ENCODE measurements around the gene PANK3. TPM values are rescaled to one million over a fixed set of nuclear protein-coding genes. Genes with fewer than 3 reads are reported as not detected.

Gene PANK3
- 12.4 TPM for total RNA-seq

DNA sequence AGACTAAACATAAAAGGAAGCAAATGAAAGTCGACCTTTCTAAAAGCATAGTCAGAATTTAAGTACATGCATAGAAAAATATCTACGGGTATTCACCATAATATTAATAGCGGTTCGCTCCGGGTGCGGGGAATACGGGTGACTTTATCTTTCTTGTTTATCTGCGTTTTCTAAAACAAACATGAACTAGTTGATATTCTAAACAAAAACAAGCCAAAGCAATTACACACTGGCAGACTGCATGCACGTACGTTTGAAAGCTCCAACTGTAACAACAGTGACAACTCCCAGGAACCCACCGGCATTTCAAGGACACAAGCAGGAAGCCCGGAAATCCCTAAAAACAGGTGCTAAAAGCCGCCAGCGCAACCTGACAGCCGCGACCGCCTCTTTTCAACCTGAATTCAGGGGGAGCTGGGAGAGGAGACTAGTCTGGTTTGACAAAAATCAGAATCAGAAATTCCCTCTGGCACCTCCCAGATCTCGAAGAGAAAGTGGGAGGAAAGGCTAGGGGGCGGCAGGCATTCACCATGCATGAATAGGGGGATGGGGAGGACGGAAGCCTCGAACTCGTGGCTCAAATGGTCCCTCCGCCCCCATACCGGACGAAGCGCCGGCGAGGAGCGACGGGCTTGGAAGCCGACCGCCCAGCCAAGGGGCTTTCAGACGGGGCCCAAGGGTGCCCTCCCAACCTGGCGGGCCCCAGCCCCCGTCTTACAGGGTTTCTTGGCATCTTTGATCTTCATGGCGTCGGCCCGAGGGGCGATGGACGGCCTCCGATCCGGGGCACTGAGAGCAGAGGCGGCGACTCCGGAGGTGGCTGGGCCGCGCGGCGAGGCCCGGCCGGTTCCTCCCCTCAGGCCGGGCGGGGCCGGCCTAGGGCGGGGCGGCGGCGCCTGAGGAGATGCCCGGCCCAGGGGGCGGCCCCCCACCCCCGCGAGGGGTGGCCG lies at the start of gene PANK3:
PANK3 (minus strand) TSS at position 831 of the 950 bp plus-strand sequence; CDS start at position 746, 85 bp downstream.
- DNase-seq (ENCODE audit: low read depth in 2 of 3, low spot score in 2 of 3) = peak in 1 of 3 donors; percentile 4

DNA sequence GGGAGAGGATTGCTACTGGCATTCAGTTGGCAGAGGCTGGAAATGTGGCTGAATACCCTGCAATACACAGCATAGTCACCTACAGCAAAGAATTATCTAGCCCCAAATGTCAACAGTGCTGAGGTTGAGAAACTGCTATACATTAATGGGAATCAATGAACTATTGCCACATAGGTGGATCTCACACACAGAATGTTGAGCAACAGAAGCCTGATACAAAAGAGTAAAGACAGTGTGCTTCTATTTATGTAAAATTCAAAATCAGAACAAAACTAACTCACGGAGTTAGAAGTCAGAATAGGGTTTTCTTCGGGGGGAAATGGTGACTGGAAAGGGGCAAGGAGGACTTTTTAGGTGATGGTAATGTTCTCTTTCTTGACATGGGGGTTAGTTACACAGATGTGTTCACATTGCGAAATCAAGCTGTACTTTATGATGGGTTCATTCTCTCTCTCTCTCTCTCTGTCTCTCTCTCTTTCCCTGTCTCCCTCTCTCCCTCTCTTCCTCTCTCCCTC lies 45.7 kb upstream of the PANK3 start:
- no peak for DNase-seq (ENCODE audit: low read depth in 2 of 3, low spot score in 2 of 3)

DNA sequence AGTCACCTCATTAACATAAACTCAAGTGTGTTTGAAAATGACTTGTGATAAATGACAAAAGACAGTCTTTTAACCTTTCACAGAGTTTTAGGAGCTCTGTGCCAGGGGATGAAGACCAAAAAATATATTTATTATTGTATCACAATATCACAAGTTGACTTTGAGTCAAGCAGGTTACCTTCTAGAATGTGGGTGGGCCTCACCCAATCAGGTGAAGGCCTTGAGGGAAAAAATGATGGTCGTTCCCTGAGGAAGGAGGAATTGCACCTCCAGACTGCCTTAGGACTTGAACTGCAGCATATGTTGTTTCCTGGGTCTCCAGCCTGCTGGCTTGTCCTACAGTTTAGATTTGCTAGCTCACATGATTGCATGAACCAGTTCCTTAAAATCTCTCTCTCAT lies 41.6 kb upstream of the PANK3 start:
- no peak for DNase-seq (ENCODE audit: low read depth in 2 of 3, low spot score in 2 of 3)

DNA sequence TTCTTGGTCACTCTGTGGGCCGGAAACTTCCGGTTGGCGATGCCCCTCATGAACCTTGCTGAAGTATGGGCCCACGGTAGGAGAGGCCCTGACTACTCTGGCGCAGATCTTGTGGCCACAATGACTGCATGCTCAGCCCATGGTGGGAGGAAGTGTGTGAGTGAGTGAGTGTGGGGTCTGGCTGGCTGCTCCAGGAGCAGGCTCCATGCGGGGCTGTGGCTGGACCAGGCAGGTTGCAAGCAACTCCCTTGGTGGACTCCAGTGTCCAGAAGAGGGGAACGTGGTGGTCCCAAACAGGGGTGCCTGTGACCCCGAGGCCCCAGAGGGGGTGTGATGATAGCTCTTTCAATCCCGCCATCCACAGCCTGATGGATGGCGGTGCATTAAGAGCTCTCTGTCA lies 35.5 kb upstream of the PANK3 start:
- DNase-seq (ENCODE audit: low read depth in 2 of 3, low spot score in 2 of 3) = no peak

DNA sequence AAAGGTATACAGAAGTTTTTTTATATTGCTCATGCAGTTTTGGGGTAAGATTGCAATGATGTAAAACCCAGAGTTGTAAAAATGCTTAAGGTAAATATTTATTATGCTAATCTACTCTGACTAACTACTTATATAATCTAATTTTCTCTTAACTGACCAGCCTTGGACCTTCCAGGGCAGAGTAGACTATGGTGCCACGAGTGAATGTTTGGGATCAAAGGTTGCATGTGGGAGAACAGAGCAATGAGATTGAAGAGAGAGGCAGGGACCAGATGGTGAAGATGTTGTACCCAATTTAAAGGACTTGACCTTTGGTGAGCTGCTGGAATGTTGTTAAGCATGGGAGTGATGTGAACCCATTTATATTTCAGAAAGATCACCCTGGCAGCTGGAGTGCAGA lies 34.8 kb upstream of the PANK3 start:
- no peak for DNase-seq (ENCODE audit: low read depth in 2 of 3, low spot score in 2 of 3)

DNA sequence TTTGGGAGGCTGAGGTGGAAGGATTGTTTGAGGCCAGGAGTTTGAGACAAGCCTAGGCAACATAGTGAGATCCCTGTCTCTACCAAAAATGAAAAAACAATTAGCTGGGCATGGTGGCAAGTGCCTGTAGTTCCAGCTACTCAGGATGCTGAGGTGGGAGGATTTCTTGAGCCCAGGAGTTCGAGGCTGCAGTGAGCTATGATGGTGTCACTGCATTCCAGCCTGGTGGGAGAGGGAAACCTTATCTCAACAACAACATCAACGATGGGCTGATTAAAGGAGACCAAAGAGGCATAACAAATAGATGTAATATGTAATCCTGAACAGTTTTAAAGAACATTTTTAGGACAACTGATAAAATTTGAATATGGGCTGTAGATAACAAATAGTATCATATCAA lies 34.2 kb upstream of the PANK3 start:
- DNase-seq (ENCODE audit: low read depth in 2 of 3, low spot score in 2 of 3) = no peak

DNA sequence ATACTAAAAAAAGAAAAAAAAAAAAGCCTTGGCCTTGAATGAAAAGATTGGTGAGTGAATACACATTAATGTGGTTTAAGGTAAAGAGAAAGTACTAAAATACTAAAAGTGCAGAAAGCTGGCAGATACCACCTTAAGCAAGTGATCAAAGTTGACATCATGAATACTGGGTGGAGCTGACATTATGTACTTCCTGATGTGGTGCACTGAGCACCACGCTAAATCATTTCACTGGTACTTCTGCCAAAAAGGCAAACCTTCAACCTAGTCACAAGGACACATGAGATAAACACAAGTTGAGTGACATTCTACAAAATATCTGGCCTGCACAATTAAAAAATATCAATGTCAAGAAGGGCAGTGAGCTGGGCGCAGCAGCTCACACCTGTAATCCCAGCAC lies 33.8 kb upstream of the PANK3 start:
- DNase-seq (ENCODE audit: low read depth in 2 of 3, low spot score in 2 of 3) = peak; percentile 9 to 64 (median 21)

DNA sequence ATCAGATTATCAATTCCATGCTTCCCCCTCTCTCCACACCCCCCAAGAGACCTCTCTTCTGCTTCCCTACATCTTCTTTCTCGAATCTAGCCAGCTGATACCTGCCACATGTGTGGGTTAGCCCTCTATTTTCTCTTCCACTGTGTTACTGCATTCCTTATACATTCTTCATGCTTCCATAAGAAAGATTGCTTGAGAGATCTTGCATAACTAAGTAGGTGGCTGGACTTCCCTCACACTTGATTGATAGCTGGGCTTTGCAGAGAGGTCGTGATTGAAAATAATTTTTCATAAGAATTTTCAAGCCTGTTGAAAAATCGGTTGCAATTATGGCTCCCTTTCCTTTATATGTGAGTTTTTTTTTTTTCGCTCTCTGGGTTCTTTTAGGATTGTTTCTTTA lies 33.0 kb upstream of the PANK3 start:
- no peak for DNase-seq (ENCODE audit: low read depth in 2 of 3, low spot score in 2 of 3)

DNA sequence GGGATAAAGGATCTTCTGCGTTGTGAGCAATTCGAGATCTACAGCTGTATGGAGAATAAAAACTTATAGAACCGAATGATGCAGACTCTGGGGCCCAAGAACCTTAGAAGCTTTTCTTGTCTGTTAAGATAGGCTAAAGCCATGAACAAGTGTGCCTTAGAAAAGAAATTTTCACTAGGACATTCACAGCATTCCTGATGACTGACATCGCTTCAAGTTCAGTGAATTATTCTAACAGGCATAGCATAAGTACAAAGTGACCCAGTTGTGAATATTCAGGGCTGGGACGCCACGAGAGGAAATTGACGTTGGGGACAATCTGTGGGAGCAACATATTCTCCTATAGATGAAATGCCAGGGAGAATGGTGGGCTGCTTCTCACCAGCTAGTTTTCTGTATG lies 32.0 kb upstream of the PANK3 start:
- DNase-seq (ENCODE audit: low read depth in 2 of 3, low spot score in 2 of 3) = no peak

DNA sequence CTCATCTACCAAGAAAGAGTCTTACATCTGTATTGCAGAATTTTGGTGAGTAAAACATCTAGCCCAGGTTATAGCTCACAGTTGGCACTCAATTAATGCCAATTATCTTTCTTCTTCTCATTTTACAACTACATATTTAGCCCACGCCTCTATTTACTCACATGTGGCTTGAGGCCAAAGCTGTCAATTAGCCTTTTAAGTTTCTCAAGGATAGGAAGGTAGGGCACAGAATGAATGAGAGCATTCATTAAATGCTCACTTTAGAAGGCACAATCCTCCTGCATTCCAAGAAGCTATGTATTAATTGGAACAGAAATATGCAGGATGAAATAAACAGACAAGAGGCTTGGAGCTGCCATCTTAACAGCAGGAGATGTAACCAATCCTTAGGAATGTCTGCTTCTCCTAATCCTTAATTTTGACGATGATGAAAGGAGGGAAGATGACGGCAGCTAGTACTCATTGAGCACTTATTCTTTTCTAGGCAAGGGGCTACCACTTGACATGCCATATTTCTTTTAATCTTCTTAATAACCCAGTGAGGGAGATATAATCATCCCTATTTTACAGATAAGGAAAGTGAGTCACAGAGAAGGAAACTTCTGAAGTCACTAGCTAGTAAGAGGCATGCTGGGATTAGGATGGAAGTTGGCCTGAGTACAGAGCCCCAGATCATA lies 30.8 kb upstream of the PANK3 start:
- DNase-seq (ENCODE audit: low read depth in 2 of 3, low spot score in 2 of 3) = no peak

DNA sequence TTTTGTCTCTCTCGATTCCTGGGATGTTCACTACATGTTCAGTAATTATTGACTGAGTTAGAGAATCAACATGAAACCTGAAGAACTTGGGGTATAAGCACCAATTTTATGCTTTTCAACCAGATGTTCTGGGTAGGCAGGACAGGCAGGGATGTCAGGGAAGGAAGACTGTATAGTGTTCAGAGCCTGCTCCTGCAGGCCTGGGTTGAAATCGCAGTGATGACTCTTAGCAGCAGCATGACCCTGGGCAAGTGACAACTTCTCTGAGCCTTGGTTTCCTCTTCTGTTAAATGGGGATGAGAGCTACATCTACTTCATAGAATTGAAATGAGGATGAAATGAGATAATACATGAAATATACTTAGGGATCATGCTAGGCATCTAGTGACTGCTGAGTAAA lies 29.7 kb upstream of the PANK3 start:
- no peak for DNase-seq (ENCODE audit: low read depth in 2 of 3, low spot score in 2 of 3)

DNA sequence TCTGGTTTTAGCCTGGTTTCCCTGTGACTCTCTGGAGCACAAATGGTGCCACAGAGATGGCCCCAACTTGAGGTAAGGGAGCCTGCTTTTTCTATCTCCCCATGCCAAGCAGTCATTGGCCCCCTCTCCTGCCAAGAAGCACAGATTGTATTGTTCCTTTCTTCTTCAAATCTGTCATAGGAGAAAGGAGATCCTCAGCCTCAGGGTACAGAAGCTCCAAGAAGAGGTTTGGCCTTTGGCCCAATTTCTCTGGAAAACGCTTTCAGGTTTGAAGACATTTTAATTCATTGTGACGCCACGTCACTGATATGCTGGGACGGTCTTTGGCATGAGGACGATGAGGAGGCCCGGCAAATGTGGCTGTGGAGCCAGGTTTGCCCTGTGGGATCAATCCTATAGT lies 29.2 kb upstream of the PANK3 start:
- no peak for DNase-seq (ENCODE audit: low read depth in 2 of 3, low spot score in 2 of 3)

DNA sequence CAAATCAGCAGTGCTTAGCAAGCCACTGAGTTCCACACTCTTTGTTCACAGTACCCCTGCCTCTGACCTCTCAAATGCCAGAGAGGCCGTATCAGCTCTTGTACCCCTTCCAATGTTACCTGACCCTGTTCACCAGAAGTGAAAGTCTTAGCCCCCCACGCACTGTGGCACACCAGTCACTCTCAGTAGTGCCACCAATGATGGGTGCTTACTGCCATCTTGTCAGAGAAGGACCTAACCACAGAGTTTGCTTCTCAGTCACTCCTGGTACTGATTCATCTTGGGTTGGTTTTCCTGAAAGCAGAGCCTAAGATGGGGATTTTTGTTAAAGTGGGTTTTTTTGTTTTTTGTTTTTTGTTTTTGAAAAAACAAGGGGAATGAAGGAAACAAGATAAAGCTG lies 28.8 kb upstream of the PANK3 start:
- DNase-seq (ENCODE audit: low read depth in 2 of 3, low spot score in 2 of 3) = no peak

DNA sequence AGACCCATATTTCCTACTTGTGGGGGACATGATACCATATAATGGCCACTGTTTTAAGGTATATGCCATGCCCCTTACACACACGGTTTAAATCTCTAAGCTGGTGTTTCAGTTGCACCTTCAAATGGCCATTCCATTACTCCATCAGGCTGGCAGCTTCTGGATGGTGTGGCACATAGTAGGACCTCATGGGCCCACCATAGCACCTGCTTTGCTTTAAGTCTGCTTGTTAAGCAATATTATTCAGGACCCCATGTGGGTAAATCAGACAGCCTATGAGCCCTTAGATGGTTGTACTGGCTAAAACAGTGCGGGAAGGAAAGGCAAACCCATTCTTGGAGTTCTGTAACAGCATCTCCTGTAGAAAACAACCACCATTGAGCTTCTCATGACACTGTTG lies 27.4 kb upstream of the PANK3 start:
- DNase-seq (ENCODE audit: low read depth in 2 of 3, low spot score in 2 of 3) = no peak

DNA sequence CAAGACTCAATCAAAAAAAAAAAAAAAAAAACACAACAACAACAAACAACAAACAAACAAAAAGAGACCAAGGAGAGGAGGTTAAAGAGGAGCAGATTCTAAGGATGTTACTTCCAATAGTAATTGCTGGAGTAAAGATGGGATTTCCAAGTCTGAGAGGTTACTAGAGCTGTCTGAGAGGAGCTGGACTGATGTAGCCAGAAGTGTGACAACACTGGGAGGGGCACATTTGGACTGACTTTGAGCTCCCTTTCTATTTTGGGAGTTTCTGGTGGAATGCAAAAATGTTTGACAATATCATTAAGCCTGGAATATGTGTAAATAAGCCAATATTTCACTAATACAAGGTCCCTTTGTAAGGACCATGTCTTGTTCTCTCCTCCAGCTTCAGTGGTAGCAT lies 25.3 kb upstream of the PANK3 start:
- no peak for DNase-seq (ENCODE audit: low read depth in 2 of 3, low spot score in 2 of 3)

DNA sequence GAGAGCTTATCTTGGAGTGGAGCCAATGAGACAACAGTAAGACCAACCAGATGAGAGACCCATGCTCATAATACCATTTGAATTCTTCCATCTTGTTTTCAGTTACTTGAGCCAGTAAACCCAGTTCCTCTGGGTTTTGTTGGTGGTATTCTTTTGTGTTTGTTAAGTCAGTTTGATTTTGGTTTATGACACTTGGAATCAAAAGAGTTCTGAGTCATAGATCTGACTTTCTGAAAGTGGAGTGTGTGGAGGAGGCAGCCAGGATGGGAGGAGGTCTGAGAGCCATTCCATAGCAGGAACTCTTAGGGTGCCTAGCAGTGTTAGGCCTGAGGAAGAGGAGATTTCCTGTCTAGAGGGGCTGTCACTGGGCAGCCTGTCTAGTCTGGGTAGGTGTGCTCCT lies 24.6 kb upstream of the PANK3 start:
- no peak for DNase-seq (ENCODE audit: low read depth in 2 of 3, low spot score in 2 of 3)

DNA sequence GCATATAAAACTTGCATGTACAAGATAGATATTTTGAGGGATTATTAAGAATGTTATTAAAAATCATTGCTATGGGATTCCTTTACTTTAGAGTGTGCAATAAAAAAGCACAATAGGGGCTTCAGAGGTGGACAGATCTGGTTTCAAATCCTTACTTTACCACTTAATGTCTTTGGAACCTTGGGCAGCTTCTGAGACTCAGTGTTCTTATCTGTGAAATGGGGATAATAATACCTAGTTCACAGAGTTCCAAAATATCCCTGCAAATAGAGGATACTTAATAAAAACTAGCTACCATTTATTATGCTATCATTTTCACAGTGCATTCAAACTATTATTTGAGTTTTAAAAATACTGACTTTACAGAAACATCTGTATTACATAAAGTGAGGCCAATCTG lies 23.3 kb upstream of the PANK3 start:
- DNase-seq (ENCODE audit: low read depth in 2 of 3, low spot score in 2 of 3) = no peak

DNA sequence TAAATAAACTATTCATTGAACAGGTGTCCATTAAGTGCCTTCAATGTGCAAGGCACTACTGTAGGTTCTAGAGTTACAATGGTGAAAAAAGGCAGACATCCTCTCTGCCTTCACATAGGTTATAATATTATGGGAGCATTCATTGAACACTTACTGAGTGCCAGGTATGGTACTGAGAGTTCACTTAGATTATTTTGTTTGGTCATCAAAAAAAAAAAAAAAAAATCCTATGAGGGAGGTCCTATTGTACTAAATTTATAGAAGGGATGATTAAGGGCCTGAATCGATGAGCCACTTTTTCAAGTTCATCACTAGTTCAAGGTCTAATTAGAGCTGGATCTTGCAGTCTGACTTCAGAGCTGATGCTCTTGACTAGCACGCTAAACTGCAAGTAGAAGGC lies 22.8 kb upstream of the PANK3 start:
- DNase-seq (ENCODE audit: low read depth in 2 of 3, low spot score in 2 of 3) = no peak

DNA sequence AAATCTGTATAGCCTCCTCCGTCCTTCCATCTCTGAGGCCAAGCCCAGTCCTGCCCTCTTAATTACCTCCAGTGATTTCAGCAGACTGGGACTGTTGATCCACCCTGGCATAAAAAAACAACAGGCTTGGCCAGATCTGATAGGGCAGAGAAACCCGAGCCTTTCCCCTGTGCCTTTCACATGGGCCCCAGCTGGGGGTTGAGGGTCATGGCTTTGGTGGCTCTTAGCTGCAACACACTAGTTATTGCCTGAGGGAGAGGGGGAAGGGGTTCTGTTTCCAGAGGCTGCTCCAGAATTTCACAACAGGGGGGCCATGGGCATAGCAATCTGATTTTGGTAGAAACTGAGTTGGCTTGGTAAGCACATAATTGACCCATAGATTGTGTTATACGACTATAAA lies 21.2 kb upstream of the PANK3 start:
- no peak for DNase-seq (ENCODE audit: low read depth in 2 of 3, low spot score in 2 of 3)

DNA sequence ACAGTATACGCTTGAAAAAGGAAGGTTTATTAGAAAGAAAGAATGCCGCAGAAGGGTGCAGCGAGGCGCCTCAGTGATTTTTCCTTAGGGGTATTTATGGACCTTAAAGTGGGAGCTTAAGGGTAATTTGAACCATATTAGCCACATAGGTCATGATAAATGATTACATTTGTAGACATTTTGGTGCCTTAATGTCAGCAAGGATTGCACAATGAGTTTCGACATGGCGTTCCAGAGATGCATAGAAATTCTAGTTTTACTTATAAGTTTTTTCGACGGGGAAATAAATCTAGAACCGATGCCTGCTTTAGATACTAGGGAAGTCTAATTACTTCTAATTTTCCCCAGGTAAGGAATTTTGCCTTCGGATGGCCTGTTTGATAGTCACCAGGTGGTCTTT lies 20.7 kb upstream of the PANK3 start:
- DNase-seq (ENCODE audit: low read depth in 2 of 3, low spot score in 2 of 3) = no peak

DNA sequence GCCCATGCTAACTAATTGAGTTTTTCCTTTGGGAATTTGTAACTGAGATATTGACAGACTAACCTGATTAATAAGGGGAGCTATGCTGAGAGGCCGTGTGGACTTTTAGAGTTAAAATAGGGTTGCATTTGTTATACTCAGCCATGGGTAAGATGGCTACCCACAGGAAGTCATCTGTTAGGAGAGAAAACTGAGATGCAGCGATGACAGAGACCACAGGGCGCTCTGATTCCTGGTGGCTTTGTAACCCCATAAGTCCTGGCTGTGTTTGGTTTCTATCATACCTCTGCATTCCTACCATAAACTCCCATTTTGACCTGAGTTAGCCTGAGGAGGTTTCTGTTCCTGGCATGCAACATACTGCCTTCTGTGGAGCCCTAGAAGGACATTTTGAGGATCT lies 19.5 kb upstream of the PANK3 start:
- no peak for DNase-seq (ENCODE audit: low read depth in 2 of 3, low spot score in 2 of 3)

DNA sequence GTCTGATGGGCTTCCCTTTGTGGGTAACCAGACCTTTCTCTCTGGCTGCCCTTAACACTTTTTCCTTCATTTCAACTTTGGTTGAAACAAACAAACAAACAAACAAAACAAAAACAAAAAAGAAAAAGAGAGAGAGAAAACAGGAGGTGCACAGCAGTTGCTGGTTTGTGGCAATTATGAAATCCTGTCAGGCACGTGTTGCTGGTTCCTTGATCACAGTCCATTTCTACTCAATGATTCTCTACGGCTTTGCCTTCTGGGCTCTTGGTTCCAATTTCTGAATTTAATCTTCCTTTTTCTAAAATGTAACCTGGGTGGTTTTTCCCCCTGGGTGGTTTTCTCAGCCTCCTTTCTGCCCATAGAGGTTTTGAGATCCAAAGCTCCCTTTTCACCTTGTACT lies 17.8 kb upstream of the PANK3 start:
- DNase-seq (ENCODE audit: low read depth in 2 of 3, low spot score in 2 of 3) = no peak

Data from hematopoietic multipotent progenitor cell (in vitro differentiated cells).